GM18502 (cell line): ENCODE measurements around the gene OR4D2.

Source experiments
- ATAC-seq: cut with Tn5 transposase; IDR thresholded peaks from one replicate; pipeline ENCODE4 v1.9.1; 2021; ENCODE audit warnings: mild to moderate bottlenecking; ENCODE audit not compliant: unreplicated experiment, poor library complexity

OR4D2 gene

GRCh38 chr17:58172369-58173071 lies 5.7 kb downstream of the OR4D2 start:
- ATAC-seq = no peak

- no peak for ATAC-seq
Measured at GRCh38 chr17:58174871-58175270, 8.1 kb downstream of the OR4D2 start.

- ATAC-seq = no peak
Measured at GRCh38 chr17:58176200-58176599, 9.4 kb downstream of the OR4D2 start.

GRCh38 chr17:58181796-58182195 lies 15.0 kb downstream of the OR4D2 start:
- ATAC-seq = no peak

- ATAC-seq = no peak
Measured at GRCh38 chr17:58183514-58183913, 16.7 kb downstream of the OR4D2 start.

- ATAC-seq = no peak
Measured at GRCh38 chr17:58184308-58184985, 17.7 kb downstream of the OR4D2 start.

- no peak for ATAC-seq
Measured at GRCh38 chr17:58184986-58185761, 18.4 kb downstream of the OR4D2 start.

- ATAC-seq = no peak
Measured at GRCh38 chr17:58186591-58186990, 19.8 kb downstream of the OR4D2 start.

GRCh38 chr17:58187063-58187462 lies 20.3 kb downstream of the OR4D2 start:
- ATAC-seq = no peak

- ATAC-seq = no peak
Measured at GRCh38 chr17:58187675-58188074, 20.9 kb downstream of the OR4D2 start.

GRCh38 chr17:58189436-58190146 lies 22.8 kb downstream of the OR4D2 start:
- no peak for ATAC-seq

GRCh38 chr17:58191241-58191896 lies 24.6 kb downstream of the OR4D2 start:
- no peak for ATAC-seq

- no peak for ATAC-seq
Measured at GRCh38 chr17:58192612-58193011, 25.8 kb downstream of the OR4D2 start, which contains the start of gene EPX. Gene EPX, plus strand, starts transcription at chr17:58192726. Its CDS starts 121 bp downstream, at chr17:58192847.

GRCh38 chr17:58193641-58194255 lies 27.0 kb downstream of the OR4D2 start:
- no peak for ATAC-seq

GRCh38 chr17:58195518-58196123 lies 28.8 kb downstream of the OR4D2 start:
- no peak for ATAC-seq

- ATAC-seq = no peak
Measured at GRCh38 chr17:58196610-58197009, 29.8 kb downstream of the OR4D2 start.

GRCh38 chr17:58200024-58200633 lies 33.3 kb downstream of the OR4D2 start:
- peak; percentile 48 for ATAC-seq

GRCh38 chr17:58202859-58203258 lies 36.1 kb downstream of the OR4D2 start:
- no peak for ATAC-seq

- ATAC-seq = no peak
Measured at GRCh38 chr17:58204796-58205195, 38.0 kb downstream of the OR4D2 start.
